ENCODE data around the gene KIAA1614.

DNA sequence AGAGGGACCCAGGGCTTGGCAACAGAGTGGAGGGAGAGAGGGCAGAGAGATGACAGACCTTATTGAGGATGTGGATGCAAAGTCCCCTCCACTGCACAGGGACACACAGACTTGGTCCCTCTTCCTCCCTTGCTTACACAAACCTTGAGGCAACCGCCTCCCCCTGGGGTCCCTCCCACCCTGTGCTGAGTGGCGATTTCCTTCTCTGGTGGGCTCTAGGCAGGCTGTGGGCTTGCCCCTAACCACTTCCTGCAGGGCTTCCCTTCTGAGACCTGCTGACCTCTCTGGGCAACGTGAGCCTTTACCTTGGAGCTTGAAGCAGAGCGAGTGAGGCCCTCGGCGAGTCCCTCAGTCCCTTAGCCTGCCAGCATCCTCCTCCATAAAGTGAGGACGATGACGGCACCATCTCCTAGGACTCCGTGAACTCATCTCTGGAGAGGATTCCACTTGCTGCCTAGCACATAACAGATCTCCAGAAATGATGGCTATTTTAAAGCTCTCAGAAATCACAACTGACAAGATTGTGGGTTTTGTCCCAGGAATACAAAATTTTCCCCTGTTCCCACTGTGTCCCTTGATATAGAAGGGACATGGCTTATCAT is 25.0 kb downstream of the KIAA1614 start:
- TF ChIP-seq EZH2 (IDR thresholded peaks at IDR 0.05) (no peak), CTCF (IDR thresholded peaks at IDR 0.05) (no peak)

Measured in neural progenitor cell (in vitro differentiated cells).